Activated T-cell treated with anti-CD3 and anti-CD28 coated beads for 24 hours (primary cell): ENCODE data around the gene CECR2.
"Not testable (repeated sequence)": the region's sequence is repeated elsewhere in the genome, so short reads cannot be mapped to it uniquely, and the experiment has no call there.

Experiments used
- DNase-seq: peaks from one replicate; pipeline ENCODE4 v3.0.0-alpha.2; 2020; ENCODE audit warnings: low read depth

Gene CECR2

DNA sequence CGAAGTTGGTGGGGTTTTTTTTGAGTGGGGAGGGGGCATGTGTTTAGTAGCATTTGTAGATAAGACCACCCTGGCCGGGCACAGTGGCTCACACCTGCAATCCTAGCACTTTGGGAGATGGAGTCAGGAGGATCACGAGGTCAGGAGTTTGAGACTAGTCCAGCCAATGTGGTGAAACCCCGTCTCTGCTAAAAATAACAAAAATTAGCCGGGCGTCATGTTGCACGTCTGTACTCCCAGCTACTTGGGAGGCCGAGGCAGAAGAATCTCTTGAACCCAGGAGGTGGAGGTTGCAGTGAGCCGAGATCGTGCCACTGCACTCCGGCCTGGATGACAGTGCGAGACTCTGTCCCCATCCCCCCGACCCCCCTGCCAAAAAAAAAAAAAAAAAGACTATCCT, 34.6 kb downstream of the CECR2 start:
- no peak for DNase-seq

DNA sequence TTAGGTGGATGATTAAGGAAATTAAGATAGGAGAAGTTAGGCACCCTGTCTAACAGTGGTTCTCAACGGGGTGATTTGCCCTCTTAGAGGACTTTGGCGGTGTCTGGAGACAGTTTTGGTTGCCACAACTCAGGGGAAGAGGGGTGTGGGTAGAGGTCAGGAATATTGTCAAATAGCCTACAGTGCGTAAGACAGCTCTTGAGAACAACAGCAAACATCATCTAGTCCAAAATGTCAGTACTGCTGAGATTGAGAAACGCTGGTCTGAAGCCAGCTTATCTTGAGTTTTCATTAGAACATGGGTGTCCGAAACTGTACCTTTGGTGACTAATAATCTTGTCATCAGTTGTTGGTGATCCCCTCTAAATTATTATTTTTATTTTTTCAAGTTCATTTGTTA, 38.4 kb downstream of the CECR2 start:
- DNase-seq, result no peak

DNA sequence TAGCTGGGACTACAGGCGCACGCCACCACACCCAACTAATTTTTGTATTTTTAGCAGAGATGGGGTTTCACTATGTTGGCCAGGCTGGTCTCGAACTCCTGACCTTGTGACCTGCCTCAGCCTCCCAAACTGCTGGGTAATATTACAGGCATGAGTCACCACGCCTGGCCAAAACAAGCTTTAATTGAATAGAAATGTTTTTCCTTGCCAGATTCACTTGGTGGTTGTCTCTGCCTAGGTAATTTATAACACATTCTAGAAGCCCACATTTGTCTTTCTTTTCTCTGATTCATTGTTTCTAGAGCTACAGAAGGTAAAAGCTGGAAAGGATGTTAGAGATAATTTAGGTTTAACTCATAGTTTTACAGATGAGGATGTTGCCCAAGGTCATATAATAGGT, 41.3 kb downstream of the CECR2 start:
- DNase-seq, result no peak

DNA sequence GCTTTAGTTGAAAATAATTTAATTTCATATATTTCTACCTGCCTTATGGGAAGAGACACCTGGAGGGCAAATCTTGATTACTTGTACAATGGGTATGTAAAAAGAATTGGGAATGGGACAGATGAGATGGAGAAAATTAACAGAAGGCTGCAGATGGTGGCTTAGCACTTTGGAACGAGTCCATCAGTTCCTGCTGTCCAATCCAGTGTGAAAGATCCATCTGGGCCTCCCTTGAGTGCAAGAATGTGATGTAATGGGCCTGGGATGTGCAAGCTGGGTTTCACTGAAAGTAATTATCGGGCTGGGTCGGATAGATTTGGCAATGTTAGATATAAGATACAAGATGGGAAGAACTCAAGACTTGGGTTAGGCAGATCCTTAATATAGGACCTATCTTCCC, 42.0 kb downstream of the CECR2 start:
- DNase-seq, result no peak

DNA sequence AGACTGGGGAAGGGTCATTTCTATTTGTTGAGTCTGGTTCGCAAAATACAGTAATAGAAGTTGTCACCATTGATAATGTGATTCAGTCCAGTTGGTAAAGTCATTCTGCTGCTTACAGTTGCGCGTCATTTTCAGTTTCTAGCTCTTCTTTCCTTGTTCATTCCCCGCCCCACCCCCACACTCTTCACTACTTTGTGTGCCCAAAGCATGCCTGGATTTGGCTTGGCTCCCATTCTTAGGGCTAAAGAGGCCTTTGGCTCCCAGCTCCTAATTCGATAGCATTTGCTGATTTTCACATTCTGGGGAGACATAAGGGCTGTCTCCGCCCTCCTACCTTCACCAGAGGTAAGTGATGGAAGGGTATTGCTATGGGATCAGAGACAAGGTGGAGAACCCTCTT, 43.0 kb downstream of the CECR2 start:
- no peak for DNase-seq

DNA sequence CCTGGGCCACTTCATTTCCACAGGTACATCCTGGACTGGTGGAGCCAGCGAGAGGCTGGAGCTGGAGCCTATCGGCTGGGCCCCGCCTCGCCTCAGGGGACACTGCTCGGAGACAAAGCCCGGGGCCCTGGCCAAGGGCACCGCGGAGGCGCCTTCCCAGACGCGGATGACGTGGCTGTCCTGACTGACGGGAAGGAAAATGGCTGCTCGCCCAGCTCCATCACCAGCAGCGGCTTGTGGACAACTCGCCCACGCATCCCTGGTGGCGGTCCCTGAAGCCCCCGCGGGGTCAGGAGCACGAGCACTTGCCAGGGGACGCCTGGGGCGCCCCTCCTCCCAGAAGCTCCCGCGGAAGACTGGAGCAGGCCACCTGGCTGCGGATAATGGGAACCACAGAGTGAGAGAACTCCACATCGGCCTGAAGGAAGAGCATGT, 49.6 kb downstream of the CECR2 start:
- DNase-seq, result no peak

DNA sequence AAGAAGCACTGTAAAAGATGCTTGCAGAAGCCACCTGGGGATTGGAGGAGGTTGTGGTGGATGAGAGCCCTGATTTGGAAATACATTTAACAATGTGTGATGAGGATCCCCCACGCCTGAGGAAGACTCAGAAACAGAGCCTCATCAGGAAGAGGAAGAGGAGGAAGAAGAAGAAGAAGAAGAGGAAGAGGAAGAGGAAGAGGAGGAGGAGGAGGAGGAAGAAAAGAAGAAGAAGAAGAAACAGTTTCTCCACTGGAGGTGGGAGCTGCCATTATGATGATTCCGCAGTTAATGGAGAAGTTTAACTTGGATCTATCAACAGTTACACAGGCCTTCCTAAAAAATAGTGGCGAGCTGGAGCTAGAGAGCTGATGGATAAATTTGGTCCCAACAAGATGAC, 50.1 kb downstream of the CECR2 start:
- DNase-seq, result no peak

DNA sequence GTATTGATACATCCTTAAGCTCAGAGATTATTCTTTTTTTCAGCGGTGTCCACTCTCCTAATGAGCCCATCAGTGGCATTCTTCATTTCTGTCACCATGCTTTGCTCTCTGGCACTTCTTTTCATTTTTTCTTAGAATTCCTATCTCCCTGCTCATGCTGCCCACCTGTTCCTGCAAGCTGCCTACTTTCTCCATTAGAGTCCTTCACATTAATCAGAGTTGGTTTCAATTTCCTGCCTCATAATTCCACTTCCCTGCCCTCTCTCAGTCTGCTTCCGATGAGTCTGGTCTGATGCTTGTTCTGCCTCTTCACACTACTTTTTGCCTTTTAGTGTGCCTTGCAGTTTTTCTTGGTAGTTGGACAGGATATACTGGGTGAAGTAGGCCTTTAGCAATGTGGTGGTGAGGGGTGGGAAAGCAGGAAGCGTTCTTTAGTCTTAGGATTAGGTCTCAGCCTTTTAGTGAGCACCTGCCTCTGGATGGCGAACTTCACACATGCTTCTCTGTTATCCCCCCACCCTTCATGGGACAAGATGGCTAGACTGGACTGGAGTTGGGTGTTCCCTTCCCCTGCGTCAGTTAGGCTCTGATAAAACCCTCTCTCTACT, 53.6 kb downstream of the CECR2 start:
- DNase-seq, result no peak

DNA sequence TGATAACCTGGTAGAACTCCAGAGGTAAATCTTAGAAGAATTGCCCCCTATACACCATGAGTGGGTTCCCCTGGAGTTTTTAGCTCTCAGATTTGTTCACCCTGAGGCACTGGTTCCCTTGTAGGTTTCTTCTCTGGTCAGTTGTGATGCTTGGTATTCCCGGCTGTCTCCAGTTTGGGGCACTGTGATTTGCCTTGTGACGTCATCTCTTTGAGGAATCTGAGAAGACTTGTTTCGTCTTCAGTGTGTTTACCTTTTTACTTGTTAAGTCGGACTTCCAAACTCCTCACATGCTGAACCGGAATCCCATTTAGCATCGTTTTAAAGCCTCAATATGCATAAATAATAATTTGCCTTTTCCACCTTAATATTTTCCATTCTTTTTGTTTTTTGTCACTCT, 54.4 kb downstream of the CECR2 start:
- no peak for DNase-seq

DNA sequence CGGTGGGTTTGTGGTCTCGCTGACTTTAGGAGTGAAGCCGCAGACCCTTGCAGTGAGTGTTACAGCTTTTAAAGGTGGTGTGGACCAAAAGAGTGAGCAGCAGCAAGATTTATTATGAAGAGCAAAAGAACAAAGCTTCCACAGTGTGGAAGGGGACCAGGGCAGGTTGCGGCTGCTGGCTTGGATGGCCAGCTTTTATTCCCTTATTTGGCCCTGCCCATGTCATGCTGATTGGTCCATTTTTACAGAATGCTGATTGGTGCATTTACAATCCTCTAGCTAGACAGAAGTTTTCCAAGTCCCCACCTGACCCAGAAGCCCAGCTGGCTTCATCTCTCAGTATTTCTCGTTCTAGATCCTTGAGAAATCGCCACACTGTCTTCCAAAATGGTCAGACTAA, 58.3 kb downstream of the CECR2 start:
- DNase-seq, result not testable (repeated sequence)

DNA sequence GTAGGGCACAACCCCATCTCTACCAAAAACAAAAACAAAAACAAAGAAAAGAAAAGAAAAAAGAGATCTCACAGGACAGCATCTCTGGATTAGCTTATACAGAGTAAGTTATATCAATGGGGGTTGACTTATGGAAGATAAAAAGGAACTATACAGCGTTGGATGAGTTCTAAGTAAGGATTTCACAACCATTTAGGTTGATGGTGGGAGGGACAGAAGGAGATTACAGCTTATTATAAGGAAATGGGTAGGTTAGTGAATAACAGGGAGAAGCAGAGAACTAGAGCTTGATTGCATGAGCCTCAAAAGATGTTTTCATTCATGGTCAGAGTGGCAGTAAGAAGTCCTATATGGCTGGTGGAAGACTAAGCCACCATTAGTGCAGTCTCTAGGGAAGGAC, 60.3 kb downstream of the CECR2 start:
- no peak for DNase-seq

DNA sequence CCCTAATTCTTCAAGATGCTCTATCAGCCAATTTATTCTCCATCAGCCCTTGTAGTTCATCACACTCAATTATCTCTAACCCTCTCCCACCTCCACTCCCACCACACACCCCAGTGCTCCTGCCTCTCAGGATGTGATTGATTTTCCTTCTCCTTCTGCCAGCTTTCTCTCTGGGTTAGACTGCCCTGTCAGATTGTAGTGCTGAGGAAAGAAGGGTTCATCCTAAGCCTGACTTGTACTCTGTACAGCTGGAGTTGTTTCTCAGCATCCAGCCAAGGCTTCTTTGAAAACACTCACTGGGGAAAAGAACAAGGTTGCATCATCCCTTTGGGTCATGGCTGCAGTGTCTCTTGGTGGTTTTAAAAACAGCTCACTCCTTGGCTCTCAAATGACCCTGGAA, 61.2 kb downstream of the CECR2 start:
- no peak for DNase-seq

DNA sequence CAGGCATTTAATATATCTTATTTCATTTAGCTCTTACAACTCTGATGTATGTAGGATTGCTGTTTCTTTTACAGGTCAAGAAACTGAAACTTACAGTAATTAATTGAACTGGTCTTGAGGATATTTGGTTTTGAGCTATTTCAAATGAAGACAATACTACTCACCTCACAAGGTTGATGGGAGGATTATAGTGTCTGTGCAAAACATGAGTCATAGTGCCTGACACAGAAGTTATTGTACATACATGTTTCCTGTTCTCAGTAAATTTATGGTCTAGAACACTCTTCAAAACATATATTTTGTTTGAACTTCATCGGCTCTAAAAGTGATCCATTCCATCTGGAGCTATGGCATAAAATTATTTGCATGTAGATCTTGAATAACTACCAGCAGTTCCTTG, 61.9 kb downstream of the CECR2 start:
- no peak for DNase-seq

DNA sequence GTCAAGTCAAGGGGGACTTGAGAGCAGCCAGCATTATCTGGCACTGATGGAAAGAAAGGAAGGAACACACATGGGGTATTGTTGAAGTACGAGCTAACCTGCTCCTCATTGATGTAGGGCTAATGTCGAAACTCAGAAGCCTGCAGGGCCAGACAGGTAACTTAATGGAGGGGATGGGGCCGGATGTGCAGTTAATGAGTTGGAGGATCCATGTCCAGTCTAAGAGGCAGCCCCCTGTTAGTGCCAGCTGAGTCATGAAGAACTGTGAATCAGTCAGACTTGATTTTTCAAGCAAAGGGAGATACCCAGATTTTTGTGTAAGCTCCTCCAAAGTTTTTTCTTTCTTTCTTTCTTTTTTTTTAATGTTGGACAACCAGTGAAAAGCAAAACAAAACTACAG, 65.6 kb downstream of the CECR2 start:
- DNase-seq, result no peak

DNA sequence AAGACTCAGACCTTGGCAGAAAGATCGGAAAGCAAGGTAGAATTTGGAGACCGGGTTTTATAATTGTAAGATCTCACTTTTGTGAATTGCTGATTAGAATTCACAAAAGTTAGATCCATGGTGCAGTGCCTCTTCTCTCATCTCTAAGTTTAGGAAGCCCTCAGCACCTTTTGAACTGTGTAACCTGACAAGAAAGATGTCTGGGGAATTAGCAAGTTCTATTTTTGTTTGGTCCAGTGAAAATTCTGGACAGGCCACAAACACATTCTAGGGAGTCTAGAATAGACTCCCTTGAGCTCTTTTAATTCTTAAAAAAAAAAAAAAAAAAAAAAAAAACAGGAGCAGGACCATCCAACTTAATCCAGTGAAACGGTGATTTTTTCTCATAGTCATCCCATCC, 66.1 kb downstream of the CECR2 start:
- DNase-seq, result no peak

DNA sequence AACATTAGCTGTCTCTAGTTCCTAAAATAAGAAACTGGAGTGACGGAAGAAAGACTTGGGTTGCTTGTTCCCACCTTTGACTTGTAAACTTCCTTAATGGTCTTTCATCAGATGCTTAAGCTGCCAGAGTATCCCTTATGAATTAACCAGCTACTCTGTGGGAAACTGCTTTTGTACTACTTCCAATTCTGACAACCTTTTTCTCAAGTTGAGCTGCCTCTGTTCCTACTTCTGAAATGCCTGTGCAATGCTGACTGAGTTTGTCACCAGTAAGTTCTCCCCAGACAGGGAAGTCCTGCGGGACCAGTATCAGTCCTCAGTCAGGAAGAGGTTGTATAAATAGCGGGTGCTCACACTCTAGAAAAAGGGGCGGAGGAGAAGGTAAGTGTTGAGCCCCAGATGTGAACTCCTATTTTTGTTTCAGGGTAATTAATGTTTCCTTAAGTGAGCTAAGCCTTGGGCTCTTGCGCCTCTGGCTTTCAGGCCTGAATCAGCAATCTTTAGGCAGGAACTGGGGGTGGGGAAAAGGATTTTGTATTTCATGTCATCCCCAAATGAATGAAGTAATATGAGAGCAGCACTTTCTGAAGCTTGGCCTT, 67.2 kb downstream of the CECR2 start:
- DNase-seq, result no peak

DNA sequence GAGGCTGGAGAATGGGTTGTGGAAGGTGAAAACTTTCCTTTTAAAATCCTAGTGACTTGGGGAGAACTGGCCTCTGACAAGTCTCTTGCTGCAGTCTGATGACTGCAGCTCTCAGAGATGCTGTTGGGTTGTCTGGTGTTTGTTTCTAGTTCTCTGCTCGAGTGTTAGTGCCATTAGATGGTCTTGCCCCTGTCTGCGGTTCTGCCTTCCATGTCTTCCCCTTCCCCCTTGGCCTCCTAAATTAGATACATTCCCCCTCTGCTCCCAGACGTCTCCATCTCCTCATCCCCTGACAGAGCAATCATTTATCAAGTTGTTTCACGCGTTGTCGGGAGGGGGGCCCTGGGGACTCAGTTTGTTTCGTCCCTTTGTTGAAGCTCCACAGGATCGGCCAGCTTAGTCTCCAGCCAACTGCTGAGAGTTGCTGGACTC, 67.7 kb downstream of the CECR2 start:
- DNase-seq, result no peak

DNA sequence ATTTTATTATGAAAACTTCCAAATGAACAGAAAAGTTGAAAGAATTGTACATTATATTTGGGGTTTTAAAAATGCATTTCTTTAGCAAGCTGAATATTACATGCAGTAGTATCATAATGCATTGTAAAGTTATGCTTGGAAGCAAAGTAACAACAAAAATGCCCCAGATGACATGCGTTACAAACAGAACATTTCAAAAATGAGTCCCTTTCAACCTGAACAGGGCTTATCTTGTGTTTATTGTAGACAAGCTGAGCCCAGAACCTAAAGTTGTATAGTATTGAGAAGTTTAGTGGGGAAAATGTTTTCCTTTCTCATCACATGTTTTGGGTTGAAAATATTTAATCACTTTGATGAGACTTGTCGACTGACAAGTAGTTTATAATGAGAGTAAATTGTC, 68.8 kb downstream of the CECR2 start:
- no peak for DNase-seq

DNA sequence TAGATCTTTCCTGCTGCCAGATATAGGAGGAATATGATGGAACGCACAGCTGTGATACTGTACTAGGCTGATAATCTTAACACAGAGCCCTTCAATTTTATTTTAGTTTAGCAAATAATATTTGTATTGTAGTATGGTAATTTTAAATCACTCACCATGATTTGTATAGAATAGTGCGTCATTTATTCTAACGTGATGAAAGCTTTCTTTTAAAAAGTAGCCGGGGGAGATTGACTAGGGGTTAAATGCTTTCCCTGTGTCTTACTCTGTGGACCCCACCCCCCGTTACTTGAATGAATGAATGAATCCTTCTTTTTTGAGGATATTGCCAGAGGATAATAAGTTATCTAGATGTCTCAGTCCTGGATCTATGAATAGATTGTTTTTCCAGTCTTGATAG, 72.1 kb downstream of the CECR2 start:
- DNase-seq, result no peak

DNA sequence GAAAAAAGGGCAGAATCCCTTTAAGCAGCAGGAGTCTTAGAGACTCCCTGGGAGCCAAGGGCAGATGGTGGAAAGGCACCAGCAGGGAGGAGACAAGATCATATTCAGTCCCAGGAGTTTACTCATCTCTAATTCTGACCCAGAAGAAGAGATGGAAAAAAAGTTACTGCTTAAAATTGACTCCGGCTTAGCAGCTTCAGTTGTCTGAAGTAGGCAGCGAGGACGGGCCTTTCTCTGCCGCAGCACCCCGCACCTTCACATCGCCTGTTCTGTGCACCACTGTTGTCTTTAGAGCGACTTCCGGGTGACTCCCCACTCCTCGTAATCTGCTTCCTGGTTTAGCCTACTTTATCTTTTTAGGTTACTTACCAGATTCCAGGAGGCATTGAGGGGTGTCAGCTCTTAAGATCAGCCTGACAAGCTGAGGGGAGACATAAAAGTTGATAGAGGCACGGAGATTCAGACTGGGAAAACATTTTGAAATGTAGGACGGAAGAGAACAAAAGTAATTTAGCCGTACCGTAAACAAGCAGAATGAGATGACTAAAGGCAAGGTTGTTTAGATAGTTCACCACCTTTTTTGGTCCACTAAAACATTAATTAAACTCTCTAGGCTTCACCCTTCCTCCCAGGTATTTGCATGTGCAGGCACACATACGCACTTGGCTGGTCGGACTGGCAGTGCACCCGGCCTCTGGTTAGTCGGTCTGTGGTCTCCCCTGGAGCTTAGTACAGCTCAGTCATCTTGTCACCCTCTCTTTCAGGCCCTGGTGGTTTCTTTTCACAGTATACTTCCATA, 74.3 kb downstream of the CECR2 start:
- DNase-seq, result no peak

DNA sequence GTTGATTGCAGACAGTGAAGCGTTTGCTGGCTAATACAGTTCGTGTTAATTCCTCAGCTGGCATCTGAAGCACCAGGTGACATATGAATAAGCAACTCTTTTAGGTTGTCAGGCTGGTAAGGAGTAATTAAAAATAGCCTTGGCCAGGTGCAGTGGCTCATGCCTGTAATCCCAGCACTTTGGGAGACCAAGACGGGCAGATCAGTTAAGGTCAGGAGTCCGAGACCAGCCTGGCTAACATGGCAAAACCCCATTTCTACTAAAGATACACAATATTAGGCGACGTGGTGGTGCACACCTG, 74.9 kb downstream of the CECR2 start:
- DNase-seq, result no peak

DNA sequence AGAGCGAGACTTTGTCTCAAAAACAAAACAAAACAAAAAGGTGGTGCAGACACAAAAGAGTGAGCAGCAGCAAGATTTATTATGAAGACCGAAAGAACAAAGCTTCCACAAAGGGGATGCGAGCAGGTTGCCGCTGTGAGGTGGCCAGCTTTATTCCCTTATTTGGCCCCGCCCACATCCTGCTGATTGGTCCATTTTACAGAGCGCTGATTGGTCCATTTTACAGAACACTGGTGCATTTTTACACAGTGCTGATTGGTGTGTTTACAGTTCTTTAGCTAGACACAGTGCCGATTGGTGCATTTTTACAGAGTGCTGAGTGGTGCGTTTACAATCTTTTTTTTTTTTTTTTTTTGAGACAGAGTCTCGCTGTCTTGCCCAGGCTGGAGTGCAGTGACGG, 77.4 kb downstream of the CECR2 start:
- no peak for DNase-seq

DNA sequence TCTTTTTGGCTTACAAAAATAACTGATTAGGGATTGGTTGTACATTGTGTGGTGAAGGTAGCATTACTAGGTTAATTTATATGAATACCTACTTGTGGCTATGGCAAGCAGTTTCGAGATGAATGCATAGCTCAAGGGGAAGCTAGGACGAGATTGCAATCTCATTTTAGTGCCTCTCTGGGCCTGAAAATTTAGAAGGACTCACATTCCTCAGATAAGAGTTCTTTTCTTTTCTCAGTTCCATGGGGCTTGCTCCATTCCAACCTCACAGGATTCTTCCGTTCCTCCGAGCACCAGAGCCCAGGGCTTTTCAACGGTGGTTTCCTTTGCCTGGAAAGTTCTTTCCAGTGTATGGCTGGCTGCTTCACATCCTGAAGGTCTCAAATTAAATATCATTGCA, 82.1 kb downstream of the CECR2 start:
- no peak for DNase-seq

DNA sequence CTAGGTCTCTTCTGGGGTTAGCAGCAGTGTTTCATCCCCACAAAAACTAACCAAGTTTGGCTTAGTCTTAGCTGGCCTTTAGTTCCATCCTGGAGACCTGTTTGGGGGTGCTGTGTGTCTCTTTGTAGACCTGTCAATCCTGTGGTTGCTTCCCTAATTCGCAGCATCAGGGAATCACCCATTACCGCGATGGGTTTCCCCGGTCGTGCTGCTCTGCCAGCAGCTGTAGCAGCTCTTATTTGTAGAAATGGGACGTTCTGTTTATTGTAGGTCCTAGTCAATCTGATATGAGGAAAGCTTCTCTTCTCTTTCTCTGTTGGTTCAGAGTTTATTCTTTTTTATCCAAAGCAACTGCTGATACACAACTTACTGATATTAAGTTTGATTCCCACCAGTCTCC, 91.6 kb downstream of the CECR2 start:
- no peak for DNase-seq
